HEK293 (cell line): Measurements from ENCODE around the gene ADAM33.

Source experiments
- CTCF ChIA-PET: fragments of 350-600 bp; formaldehyde crosslinking; extraction: SDS; loops from one replicate; lab custom pipeline; 2021; ENCODE audit warnings: antibody characterized with exemption; lab: Yijun Ruan, JAX
- POLR2A ChIA-PET: fragments of 300-600 bp; formaldehyde crosslinking; extraction: SDS; loops from one replicate; lab custom pipeline; 2020; ENCODE audit warnings: antibody characterized with exemption, inconsistent platforms; lab: Yijun Ruan, JAX
- H3K27ac ChIP-seq: fragments of 200-500 bp; sonication (Bioruptor generic); 2 replicates; pipeline ENCODE4 v1.5.1; 2014; ENCODE audit warnings: low read depth, low read length, control low read depth, inconsistent platforms; ENCODE audit errors: extremely low read depth
- H3K36me3 ChIP-seq, 2 experiments: fragments of 200-500 bp in 1 of 2; sonication (Bioruptor generic) in 1 of 2; 1 replicate in 1 of 2; 2 replicates in 1 of 2; pipeline ENCODE4 v1.5.1; 2014 to 2017; ENCODE audit warnings: inconsistent platforms in 2 of 2, low read length in 2 of 2; ENCODE audit not compliant: control insufficient read depth in 2 of 2, insufficient read depth in 1 of 2
- H3K4me1 ChIP-seq: fragments of 200-500 bp; sonication (Bioruptor generic); 2 replicates; pipeline ENCODE4 v1.5.1; 2014; ENCODE audit warnings: mild to moderate bottlenecking, low read length, inconsistent platforms; ENCODE audit not compliant: control insufficient read depth, insufficient read depth
- H3K4me3 ChIP-seq: 2 replicates; pipeline ENCODE4 v1.5.1; 2011; ENCODE audit warnings: low read depth, mild to moderate bottlenecking, control low read depth, low read length, moderate library complexity
- H3K9me3 ChIP-seq: fragments of 200-500 bp; sonication (Bioruptor generic); 2 replicates; pipeline ENCODE4 v1.5.1; 2014; ENCODE audit warnings: low read depth, low read length, inconsistent platforms; ENCODE audit not compliant: control insufficient read depth, insufficient read depth
- HOXA7 ChIP-seq: sonication (generic); formaldehyde crosslinking; IDR thresholded peaks from 2 replicates; pipeline ENCODE4 v1.8.1; 2022; ENCODE audit warnings: missing genetic modification reagents, borderline replicate concordance
- INSM2 ChIP-seq: fragments of 450-650 bp; formaldehyde crosslinking; IDR thresholded peaks from 2 replicates; pipeline ENCODE4 v1.5.1; 2016; ENCODE audit warnings: missing biosample characterization, missing genetic modification characterization
- MZF1 ChIP-seq: fragments of 450-650 bp; formaldehyde crosslinking; IDR thresholded peaks from 2 replicates; pipeline ENCODE4 v1.5.1; 2017; ENCODE audit warnings: missing biosample characterization, missing genetic modification characterization, borderline replicate concordance
- SP2 ChIP-seq: fragments of 450-650 bp; formaldehyde crosslinking; IDR thresholded peaks from 2 replicates; pipeline ENCODE4 v1.5.1; 2016; ENCODE audit warnings: missing biosample characterization, missing genetic modification characterization
- SP7 ChIP-seq: fragments of 450-650 bp; formaldehyde crosslinking; IDR thresholded peaks from 2 replicates; pipeline ENCODE4 v1.5.1; 2016; ENCODE audit warnings: missing biosample characterization, missing genetic modification characterization
- WT1 ChIP-seq: fragments of 450-650 bp; formaldehyde crosslinking; IDR thresholded peaks from 2 replicates; pipeline ENCODE4 v1.5.1; 2016; ENCODE audit warnings: missing biosample characterization, missing genetic modification characterization
- YY1 ChIP-seq: fragments of 450-650 bp; formaldehyde crosslinking; IDR thresholded peaks from 2 replicates; pipeline ENCODE4 v1.5.1; 2018; ENCODE audit warnings: missing biosample characterization, missing genetic modification characterization
- ZBTB7A ChIP-seq: fragments of 450-650 bp; formaldehyde crosslinking; IDR thresholded peaks from 2 replicates; pipeline ENCODE4 v1.5.1; 2016; ENCODE audit warnings: low read depth, missing biosample characterization, missing genetic modification characterization
- ZBTB8A ChIP-seq: fragments of 450-650 bp; formaldehyde crosslinking; IDR thresholded peaks from 2 replicates; pipeline ENCODE4 v1.5.1; 2016; ENCODE audit warnings: missing biosample characterization, missing genetic modification characterization
- ZEB2 ChIP-seq: fragments of 450-650 bp; formaldehyde crosslinking; IDR thresholded peaks from 2 replicates; pipeline ENCODE4 v1.5.1; 2016; ENCODE audit warnings: missing biosample characterization, missing genetic modification characterization
- ZFP37 ChIP-seq: fragments of 450-650 bp; formaldehyde crosslinking; IDR thresholded peaks from 2 replicates; pipeline ENCODE4 v1.5.1; 2016; ENCODE audit warnings: missing biosample characterization, missing genetic modification characterization
- ZIC2 ChIP-seq: fragments of 450-650 bp; formaldehyde crosslinking; IDR thresholded peaks from 2 replicates; pipeline ENCODE4 v1.5.1; 2016; ENCODE audit warnings: missing biosample characterization, missing genetic modification characterization
- ZNF140 ChIP-seq: fragments of 450-650 bp; formaldehyde crosslinking; IDR thresholded peaks from 2 replicates; pipeline ENCODE4 v1.5.1; 2016; ENCODE audit warnings: missing biosample characterization, missing genetic modification characterization
- ZNF335 ChIP-seq: fragments of 450-650 bp; formaldehyde crosslinking; conservative IDR thresholded peaks from 2 replicates; pipeline ENCODE4 v1.5.1; 2016; ENCODE audit warnings: missing biosample characterization, missing genetic modification characterization
- ZNF426 ChIP-seq: fragments of 450-650 bp; formaldehyde crosslinking; IDR thresholded peaks from 2 replicates; pipeline ENCODE4 v1.5.1; 2017; ENCODE audit warnings: missing biosample characterization, missing genetic modification characterization, mild to moderate bottlenecking, inconsistent platforms, moderate library complexity
- ZNF521 ChIP-seq: fragments of 450-650 bp; formaldehyde crosslinking; IDR thresholded peaks from 2 replicates; pipeline ENCODE4 v1.5.1; 2017; ENCODE audit warnings: missing biosample characterization, mild to moderate bottlenecking, missing genetic modification characterization
- ZNF560 ChIP-seq: fragments of 450-650 bp; formaldehyde crosslinking; IDR thresholded peaks from 2 replicates; pipeline ENCODE4 v1.5.1; 2017; ENCODE audit warnings: missing biosample characterization, missing genetic modification characterization, borderline replicate concordance
- ZNF596 ChIP-seq: fragments of 450-650 bp; IDR thresholded peaks from 2 replicates; pipeline ENCODE4 v1.5.0; 2018; ENCODE audit warnings: missing biosample characterization, mild to moderate bottlenecking, missing genetic modification characterization, moderate library complexity
- ZNF768 ChIP-seq: fragments of 450-650 bp; formaldehyde crosslinking; IDR thresholded peaks from 2 replicates; pipeline ENCODE4 v1.5.1; 2018; ENCODE audit warnings: missing biosample characterization, mild to moderate bottlenecking, missing genetic modification characterization
- TF ChIP-seq, protein P1 (sequence below): fragments of 450-650 bp; formaldehyde crosslinking; IDR thresholded peaks from 2 replicates; pipeline ENCODE4 v1.5.1; 2016; ENCODE audit warnings: missing biosample characterization, missing genetic modification characterization, low read depth

Gene ADAM33

DNA sequence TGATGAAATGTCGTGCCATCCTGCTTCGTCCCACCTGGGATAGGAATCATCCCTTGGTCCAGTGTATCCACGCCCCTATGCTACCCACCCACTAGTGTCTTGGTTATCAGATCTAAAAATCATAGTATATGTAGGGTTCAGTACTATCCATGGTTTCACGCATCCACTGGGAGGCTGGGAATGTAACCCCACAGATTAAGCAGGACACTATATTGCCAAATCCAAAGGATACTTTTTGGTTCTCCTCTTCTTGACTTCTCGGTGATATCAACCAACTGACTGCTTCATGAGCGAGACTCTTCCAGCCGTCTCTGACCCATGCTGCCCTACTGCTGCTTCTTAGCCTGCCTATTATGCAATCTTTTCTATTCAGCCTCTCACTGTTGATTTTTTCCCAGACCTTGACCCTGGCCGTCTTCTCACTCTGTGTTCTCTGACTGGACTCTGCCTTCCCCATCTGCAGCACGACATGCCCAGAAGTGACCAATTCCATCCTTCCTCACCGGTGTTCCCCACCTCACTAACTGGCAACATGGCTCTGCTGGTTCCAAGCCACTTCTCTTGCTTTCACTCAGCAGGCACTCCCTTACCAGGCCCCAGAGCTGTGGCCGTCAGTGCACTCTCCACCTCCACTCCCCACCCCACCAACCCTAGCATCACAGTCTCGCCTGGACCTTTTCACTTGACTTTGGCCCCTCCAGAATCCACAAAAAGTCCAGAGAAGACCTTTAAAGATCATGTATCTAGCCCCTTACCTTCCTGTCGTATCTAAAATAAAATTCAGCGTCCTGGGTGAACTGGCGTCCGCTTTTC lies 53.1 kb downstream of the ADAM33 start (continued):
- TF ChIP-seq, protein P1, sequence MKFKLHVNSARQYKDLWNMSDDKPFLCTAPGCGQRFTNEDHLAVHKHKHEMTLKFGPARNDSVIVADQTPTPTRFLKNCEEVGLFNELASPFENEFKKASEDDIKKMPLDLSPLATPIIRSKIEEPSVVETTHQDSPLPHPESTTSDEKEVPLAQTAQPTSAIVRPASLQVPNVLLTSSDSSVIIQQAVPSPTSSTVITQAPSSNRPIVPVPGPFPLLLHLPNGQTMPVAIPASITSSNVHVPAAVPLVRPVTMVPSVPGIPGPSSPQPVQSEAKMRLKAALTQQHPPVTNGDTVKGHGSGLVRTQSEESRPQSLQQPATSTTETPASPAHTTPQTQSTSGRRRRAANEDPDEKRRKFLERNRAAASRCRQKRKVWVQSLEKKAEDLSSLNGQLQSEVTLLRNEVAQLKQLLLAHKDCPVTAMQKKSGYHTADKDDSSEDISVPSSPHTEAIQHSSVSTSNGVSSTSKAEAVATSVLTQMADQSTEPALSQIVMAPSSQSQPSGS (tag by site-specific recombination), result no peak
- TF ChIP-seq ZEB2 (tag by site-specific recombination), result no peak

- TF ChIP-seq ZNF596, result no peak
- TF ChIP-seq WT1 (tag by site-specific recombination), result no peak
- TF ChIP-seq ZNF426 (tag by site-specific recombination), result no peak
- no peak for TF ChIP-seq YY1 (tag by site-specific recombination)
- TF ChIP-seq MZF1 (tag by site-specific recombination), result no peak
- no peak for TF ChIP-seq INSM2 (tag by site-specific recombination)
- no peak for TF ChIP-seq ZNF768 (tag by site-specific recombination)
- no peak for TF ChIP-seq SP2 (tag by site-specific recombination)
- TF ChIP-seq ZNF335 (tag by site-specific recombination), result no peak
- no peak for TF ChIP-seq SP7 (tag by site-specific recombination)
- no peak for TF ChIP-seq ZBTB7A
- no peak for TF ChIP-seq HOXA7 (CRISPR knock-in tag)
- no peak for TF ChIP-seq ZBTB8A (tag by site-specific recombination)
- TF ChIP-seq ZNF140 (tag by site-specific recombination), result no peak
- Histone ChIP-seq H3K36me3 (peaks cover 0 to 5% of the 10 kb centered on the region in 2 experiments; a peak in 2 of 3 replicates), H3K4me1 (no peaks in the 10 kb centered on the region), H3K4me3 (no peak overlapping the region), H3K9me3 (no peaks in the 10 kb centered on the region), H3K27ac (no peak overlapping the region)
- POLR2A ChIA-PET, result interaction anchor here (0.6 kb wide), 1 partner anchor 116 kb away, joined by 4 read pairs; no protein-coding TSS in a partner anchor
- CTCF ChIA-PET, result no interaction called here
These were observed 54.3 kb downstream of the ADAM33 start for GRCh38 chr20:3627476-3627875.

- H3K36me3 ChIP-seq, result no peaks in the 10 kb centered on the region; a peak in 1 of 3 replicates
- TF ChIP-seq ZNF521 (tag by site-specific recombination) (no peak), ZFP37 (tag by site-specific recombination) (no peak), ZNF560 (tag by site-specific recombination) (no peak), ZIC2 (tag by site-specific recombination) (no peak)
- TF ChIP-seq, all 188 proteins: peak for 0
- CTCF ChIA-PET, result no interaction called here
- H3K4me3 ChIP-seq, result no peak overlapping the region
- no peak overlapping the region for H3K27ac ChIP-seq
- no peaks in the 10 kb centered on the region for H3K9me3 ChIP-seq
- POLR2A ChIA-PET, result no interaction called here
- peaks cover 7% of the 10 kb centered on the region for H3K4me1 ChIP-seq
These were observed 59.4 kb downstream of the ADAM33 start for GRCh38 chr20:3622406-3622805.
